ENCODE measurements around the gene SH3TC2.

SH3TC2 gene

DNA sequence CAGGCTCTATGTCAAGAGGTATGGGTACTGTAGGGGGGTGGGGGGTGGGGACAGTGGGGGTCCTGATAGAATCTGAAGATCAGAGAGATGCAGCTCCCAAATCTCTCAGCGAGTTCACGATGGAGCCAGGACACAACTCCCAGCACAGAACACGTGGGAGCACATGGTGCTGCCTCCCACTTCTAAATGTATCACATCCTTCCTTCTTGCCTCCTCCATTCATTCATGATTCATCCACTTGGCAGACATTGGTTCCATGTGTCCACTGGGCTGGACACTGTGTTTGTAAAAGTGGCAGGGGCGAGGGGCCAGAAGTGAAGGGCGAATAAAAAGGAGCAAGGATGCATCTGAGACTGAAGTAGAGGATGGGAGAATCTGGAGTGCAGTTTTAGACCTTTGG lies 33.9 kb downstream of the SH3TC2 start:
- DNase-seq (ENCODE audit: low spot score): no peak

DNA sequence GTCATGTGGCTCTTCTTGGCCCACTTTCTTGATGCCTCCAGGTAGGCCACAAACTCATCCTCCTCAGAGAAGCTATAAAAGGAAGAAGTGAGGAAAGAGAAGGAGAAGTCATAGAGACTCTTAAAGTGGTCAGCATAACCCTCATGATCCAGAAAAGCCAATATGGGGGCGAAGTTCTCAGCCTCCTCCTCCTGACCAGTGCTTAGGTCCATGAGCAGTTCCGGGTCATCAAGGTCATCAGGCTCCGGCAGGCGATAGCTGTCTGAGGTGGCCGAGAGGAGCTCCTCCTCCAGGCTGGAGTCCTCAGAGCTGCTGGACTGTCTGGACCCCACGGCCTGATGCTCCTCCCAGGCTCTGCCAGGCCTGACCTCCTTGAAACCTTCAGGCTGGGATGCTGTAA lies 34.7 kb downstream of the SH3TC2 start:
- DNase-seq (ENCODE audit: low spot score): no peak

DNA sequence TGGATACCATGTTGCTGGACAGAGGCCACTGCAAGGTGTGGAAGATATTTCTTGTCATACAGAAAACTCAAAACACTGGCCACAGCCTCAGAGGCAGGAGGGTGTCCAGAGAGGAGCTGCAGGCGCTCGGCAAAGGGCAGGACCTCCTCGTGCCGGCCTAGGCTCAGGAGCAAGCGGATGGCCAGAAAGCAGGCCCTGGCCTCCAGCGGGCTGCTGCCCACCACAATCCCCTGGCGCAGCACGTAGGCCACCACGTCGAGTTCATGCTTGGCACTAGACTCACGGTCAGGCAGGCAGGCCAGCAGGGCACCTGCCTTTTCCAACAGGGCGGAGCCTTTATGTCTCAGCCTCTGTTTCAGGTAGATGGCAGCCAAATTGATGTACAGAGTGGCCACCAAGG lies 35.2 kb downstream of the SH3TC2 start:
- no peak for DNase-seq (ENCODE audit: low spot score)

DNA sequence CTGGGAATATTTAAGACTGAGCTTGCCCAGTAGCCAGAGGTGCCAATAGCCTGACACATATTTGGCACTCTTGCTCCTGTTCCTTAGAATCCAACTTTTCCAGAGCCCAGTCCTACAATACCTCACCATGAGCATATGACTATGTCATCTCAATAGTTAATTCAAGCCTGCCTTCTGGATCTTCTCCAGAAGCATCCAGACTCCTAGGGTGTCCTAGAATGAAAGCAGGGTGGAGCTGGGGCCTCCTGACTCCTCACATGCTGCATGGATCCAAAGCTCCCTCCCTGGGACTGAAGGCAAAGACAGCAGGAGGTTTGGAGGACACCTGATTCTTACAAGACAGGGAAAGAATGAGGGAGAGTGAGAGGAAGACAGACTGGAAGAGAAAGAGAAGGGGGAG lies 37.9 kb downstream of the SH3TC2 start:
- DNase-seq (ENCODE audit: low spot score): no peak

DNA sequence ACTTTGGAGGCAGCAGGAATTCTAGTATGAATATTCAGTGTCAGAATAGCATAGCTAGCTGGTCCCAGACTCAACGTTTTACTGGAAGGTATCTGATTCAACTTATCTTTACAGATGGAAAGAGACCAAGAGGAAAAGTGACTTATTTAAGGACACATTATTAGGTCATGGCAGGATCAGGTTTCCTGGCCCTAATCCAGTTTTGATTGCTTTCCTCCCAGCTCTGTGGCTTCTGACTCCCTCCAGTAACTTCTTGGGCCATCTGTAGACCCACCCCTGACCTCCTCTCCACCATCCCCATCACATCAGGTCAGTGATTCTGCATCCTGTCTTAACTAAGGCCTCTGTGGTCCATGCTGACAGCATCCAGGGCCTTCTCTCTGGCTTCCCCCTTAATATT lies 38.4 kb downstream of the SH3TC2 start:
- DNase-seq (ENCODE audit: low spot score): no peak

DNA sequence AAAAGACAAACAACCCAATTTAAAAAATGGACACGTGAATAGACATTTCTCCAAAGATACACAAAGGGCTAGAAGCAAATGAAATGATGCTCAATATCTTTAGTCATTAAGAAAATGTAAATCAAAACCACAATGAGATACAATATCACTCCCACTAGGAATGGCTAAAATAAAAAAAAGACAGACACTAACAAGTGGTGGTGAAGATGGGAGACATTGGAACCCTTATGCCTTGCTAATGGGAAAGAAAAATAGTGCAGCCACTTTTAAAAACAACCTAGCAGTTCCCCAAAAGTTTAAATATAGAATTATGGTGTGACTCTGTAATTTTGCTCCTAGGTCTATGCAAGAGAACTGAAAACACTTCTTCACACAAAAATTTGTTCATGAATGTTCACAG lies 40.7 kb downstream of the SH3TC2 start:
- DNase-seq (ENCODE audit: low spot score): no peak

DNA sequence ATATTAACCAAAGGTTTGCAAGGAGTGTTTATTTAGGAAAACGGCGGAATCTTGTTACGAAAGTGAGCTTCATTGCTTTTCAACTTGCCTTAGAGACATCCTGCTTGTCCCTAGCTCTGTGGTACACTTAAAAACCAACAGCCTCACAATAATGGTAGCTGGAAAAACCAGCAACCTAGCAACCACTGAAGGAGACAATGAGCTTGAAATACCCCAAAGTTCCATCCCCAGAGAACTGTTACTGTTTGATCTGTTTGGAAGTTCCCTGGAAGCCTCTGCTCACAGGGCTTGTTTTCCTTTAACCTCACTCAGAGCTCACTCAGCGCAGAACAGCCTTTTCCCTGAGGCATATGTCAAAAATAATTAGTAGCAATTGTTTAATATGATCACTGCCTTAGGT lies 43.2 kb downstream of the SH3TC2 start:
- no peak for DNase-seq (ENCODE audit: low spot score)

DNA sequence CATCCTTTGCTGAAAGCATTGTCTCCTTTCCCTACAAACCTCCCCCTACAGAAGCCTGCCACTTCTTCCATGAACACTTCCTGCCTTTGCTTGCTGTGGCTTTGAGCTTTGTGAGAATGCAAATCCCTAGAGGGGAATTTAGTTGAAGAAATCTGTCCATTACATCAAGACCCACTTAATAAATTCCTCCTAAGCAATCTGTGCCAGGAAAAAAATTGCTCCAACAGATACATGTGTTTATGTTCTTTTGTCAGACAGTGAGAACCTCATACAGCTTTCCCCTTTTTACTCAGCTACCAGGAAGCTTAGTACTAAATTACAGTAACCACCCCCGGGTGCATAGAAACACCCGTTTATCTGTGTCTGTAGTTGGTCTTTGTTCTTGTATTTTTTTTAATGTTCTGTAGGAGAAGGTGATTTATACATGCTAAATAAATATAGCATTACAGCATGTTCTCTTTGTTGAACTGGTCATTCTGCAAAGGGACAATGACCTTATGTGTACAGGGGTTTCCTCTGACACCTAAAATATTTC lies 43.9 kb downstream of the SH3TC2 start:
- no peak for DNase-seq (ENCODE audit: low spot score)

DNA sequence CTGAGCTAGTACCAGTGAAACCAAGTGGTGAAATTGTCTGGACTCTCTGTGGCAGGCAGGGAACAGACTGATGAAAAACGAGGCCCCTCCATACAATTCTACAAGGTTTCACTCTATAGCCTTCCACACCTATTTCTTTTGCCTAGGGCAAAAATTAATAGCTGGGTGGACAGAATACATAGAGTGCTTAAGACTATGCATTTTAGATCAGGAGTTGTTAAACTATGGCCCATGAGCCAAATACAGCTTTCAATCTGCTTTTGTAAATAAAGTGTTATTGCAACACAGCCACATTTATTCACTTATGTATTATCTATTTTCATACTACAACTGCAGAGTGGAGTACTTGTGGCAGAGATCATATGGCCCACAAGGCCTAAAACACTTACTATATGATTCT lies 45.2 kb downstream of the SH3TC2 start:
- no peak for DNase-seq (ENCODE audit: low spot score)

DNA sequence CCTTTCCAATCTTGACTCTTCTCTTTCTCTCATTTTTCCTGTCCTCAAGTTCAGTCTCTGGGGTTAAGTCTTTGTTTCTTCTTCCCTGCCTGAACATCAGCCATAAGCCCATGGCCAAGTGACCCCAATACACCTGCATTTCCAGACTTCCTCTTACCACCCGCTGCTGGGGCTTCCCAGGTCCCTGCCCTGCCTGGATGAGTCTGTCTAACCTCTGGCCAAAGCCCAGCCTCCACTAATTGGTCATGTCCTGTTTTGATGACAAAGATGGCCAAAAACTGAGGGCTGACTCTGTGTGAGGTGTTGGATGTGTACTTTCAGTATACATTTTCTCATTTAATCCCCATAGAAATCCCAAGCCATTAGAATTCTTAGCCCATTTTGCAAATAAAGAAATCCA lies 47.3 kb downstream of the SH3TC2 start:
- no peak for DNase-seq (ENCODE audit: low spot score)

DNA sequence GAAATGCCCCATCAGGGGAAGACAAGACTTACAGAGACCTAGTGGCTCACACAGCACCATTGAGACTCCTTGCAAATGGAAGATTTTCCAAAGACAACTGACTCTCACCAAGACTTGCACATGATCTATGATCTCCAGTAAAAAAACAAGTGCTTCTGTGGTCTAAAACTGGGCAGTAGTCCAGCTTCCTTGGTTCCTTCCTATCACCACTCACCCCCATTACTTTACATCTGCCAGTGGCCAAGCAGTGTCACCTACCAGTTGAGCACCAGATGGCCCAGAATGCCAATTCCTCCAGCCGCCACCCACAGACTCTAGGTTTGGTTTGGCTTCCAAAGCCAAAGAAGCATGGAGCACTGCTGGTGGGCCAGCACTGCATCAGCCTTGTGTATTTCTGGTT lies 47.7 kb downstream of the SH3TC2 start:
- no peak for DNase-seq (ENCODE audit: low spot score)

DNA sequence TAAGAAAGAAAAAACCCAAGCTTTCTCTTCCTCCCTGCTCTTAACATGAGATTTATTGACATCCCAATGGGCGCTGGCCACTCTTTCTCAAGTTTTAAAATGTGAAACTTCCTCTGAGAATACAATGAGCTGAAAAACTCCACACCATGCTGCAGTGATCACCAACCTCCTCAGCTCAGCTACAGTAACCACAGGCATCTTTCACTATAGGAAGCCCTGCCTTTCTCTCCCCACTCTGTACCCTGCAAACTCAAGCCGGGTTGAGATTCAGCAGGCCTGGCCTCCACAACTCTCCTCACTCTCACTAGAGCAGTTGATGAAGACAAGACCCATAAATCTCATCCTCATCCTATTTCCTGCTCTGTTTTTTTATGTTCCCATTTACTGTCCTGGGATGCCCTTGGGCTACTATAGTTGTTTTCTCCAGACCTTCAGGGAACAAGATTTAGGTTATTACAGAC lies 48.3 kb downstream of the SH3TC2 start:
- no peak for DNase-seq (ENCODE audit: low spot score)

DNA sequence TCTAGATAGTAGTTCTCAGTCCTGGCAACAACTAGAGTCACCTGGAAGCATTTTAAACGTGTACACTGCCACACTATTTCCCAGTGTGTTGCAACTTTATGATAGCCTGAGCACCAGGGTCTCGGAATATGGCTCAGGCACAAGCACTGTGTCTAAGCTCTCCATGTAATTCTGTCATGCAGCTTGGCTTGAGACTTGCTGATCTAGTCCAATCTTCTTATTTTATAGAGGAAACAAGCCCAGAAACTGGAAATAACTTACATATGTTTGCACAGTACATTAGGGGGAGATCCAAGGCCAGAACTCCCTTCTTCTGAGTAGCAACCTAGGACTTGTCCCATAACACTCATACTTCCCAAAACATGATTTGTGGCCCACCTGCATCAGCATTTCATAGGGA lies 49.1 kb downstream of the SH3TC2 start:
- no peak for DNase-seq (ENCODE audit: low spot score)

DNA sequence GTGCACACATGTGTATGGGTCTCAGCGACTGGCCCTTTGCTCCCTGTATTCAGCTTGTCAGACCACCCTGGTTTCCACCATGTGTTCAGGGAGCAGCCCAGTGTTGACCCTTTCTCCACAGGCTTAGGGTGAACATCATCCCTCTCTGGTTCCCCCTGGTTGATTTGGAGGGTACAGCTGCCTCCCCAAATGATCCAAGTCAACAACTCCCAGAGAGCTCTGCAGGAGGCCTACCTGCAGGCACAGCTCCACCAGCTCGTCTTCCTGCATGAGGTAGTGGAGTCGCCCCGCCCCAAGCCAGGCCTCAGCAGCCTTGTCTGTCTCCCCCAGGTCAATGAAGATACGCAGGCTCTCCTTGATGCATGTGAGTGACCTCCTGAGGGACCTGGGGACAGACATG lies 50.5 kb downstream of the SH3TC2 start:
- no peak for DNase-seq (ENCODE audit: low spot score)

DNA sequence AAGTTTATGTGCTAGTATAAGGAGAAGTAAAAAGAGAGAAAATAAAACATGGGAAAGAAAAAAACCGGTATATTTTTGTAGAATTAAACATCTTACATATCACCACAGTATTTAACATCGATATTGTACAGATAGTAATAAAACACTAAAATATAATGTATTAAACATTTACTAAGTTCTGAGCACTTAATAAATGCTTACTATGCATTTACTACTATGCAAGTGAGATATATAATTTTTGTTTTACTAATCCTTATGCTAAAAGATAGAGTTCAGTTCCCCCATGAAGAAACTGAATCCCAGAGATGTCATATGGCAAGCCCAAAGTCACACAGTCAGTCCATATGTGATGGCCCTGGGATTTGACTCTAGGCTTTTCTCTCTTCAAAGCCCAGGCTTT lies 51.1 kb downstream of the SH3TC2 start:
- DNase-seq (ENCODE audit: low spot score): no peak

DNA sequence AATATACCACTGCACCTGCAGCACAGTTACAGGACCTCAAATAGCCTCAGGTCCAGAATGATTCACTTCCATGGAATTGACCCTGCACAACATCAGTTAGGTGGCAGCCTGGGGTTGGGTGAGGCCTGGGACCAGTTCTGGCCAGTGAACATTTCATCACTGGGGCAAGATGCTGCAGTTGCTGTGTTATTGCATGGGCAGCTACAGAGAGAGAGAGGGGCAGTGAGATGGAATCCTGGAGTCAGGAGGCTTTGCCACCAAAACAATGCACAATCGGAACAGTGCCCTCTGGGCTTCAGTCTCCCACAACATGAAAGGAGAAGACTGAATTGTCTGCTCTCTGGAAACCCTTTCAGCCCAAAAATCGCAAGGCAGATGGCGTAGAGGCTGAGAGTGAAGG lies 51.8 kb downstream of the SH3TC2 start:
- no peak for DNase-seq (ENCODE audit: low spot score)

DNA sequence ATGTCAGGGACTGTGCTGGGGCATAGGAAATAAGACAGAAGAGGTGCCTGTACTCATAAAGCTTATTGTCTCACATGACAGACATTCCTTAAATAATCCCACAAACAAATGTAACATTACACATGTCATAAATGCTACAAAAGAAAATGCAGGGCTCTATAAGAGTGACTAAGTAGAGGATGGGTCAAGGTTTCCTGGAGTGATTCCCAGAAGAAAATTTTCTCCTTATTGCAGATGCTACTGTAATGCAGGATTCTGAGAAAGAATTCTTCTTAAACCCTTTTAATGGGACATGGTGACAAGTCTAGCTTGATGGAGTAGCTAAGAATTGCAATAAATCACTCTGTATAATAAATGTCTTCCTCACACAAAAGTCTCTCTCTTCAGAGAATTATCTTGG lies 55.7 kb downstream of the SH3TC2 start:
- DNase-seq (ENCODE audit: low spot score): no peak

DNA sequence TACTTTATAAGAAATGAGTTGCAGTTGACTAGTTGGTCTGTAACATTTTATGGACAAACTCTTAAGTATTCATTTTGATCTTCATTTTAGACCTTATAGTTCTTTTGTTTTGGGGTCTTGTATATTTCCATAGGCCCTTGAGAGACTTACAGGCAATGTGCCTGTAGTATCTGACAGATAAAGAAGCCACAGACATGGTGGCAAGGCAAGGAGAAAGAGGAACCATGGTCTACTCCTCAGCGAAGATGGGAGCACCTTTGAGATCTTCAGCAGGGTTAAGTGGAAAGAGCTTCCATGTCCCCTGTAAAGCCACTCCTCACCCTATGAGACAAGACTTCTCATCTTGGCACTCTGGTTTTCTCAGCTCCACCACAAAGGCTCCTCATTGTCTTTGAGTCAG lies 56.4 kb downstream of the SH3TC2 start:
- DNase-seq (ENCODE audit: low spot score): no peak

DNA sequence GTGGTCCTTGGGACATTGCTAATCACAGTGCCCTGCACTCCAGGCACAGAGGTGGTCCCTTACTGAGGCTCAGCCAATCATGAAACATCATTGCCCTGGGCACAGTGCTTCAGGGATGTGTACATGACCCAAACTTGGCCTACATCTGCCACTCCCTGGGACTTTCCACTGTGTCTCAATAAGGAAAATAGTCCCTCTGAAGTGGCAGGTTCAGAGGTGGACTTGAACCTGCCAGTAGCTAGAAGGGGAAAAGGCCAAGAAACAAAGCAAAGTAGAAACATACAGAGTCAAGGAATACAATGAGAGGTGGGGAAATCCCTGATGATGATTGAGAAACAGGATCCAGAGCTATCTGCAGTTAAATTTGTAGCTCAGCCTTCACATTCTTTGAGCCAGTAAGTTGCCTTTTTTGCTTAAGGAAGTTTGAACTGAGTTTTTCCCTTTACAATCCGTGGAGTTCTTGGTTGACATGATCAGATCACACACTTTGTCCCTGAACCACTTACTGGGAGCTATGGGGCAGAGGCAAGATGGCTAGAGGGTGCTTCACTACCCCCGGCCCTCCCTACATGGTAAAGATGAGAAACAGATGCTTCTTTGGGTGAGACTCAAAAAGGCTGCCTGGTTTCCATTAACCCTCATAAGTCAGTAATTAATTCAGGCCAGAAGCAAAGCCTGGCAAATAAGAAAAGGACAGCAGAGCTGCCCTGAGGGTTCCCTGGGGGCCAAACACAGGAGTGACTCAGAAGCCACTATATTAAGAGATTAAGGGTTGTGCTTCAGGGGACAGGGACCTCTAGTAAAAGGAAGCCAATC lies 57.6 kb downstream of the SH3TC2 start:
- no peak for DNase-seq (ENCODE audit: low spot score)

DNA sequence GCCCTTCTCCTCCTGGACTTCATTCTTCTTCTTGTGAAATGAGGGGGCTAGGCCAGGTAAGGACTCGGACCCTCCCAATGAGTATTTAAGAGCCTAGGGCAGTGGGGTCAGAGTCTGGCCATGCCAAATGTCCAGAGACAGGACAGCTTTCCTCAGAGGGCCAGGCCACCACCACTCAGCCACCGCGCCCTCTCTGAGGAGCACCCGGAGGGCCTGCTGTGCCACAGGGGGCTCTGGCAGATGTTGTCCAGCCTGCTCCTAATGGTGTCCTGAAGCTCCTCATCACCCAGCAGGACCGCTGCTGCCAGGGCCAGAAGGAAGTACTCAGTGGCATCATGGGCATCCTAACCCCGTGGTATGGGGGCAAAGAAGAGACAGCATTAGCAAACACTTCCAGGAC lies 58.3 kb downstream of the SH3TC2 start:
- no peak for DNase-seq (ENCODE audit: low spot score)

DNA sequence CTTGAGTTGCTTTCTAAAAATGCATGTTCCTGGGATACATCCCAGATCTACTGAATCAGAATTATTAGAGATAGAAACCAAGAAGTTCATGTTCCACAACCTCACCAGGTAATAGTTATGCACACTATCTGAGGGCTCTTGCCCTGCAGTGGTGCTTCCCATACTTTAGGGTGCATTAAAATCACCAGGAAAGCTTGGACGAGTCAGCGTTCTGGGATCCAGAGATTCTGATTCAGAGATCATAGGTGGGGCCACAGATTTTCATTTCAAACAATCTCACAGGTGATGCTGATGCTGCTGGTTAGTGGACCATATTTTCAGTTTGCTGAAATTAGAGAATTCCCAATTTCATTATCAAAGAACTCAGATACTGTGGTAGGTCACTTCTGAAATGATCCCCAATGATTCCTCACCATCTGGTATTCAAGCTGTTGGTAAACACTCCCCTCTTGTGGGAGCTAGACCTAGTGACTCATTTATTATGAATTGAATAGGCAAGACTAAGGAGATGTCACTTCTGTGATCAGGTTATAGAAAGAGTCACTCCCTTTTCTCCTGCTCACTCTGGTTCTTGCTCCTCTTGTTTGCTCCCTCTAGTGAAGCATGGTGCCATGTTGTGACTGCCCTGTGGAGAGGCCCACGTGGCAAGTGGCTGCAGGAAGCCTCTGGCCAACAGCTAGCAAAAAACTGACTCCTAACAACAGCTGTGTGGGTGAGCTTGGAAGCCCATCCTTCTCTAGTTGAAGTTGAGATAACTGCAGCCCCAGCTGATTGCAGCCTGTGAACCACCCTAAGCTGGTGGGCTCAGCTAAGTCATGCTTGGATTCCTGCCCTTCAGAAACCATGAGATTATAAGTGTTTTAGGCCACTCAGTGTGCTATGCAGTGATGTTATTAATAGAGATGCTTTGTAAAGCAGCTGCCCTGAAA lies 59.8 kb downstream of the SH3TC2 start:
- DNase-seq (ENCODE audit: low spot score): peak; percentile 4

DNA sequence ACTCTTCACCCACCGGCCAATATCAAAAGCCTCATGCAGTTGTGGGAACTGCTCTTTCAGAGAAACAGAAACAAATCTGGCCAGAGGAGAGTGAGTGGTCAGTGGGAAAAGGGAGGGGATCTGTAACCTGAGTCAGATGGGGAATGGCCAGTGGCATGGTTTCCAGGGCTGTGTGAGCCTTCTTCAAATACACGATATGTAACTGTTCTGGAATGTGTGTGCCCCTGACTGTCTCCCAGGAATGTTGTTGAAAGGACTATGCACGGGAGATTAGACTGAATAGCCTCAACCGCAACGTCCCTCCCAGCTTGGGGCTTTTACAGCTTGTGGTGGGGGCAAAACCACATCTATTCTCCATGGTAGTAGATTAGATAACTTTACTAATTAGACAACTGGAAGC lies 60.8 kb downstream of the SH3TC2 start:
- no peak for DNase-seq (ENCODE audit: low spot score)

DNA sequence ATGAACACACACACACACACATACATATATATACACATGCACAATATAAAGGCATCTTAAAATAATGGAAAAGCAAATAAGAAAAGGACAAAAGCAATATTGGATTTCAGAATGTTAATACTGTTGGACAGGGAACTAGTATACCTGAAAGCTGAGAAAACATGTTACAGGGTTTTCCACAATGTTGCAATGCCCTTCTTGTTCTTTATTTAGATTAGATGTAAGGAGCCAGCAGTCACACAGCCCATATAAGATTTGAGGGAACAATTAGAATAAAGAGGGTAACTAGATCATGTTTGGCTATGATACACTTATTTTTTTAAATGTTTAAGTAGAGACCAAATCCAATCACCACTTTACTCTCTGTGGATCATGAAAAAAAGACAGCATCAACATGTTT lies 61.7 kb downstream of the SH3TC2 start:
- DNase-seq (ENCODE audit: low spot score): no peak
